ENCODE results near the gene UBE2QL1.

The UBE2QL1 gene

GRCh38 chr5:6466975-6467567 is 18.4 kb downstream of the UBE2QL1 start:
- H3K4me3 ChIP-seq (ENCODE audit: low read depth, low read length) = no peak overlapping the region
- no peaks in the 10 kb centered on the region for H3K36me3 ChIP-seq (ENCODE audit: insufficient read depth, low read length)
- peaks cover 12% of the 10 kb centered on the region; the same call in 1 of the 2 replicates for H3K27me3 ChIP-seq (ENCODE audit: insufficient read depth, low read length)
- no peaks in the 10 kb centered on the region for H3K79me2 ChIP-seq (ENCODE audit: control insufficient read depth, insufficient read depth, low read length, unreplicated experiment)
- H3K4me1 ChIP-seq (ENCODE audit: control insufficient read depth, insufficient read depth, low read length, unreplicated experiment) = no peaks in the 10 kb centered on the region
- no peak overlapping the region for H3K27ac ChIP-seq (ENCODE audit: low read depth, low read length)
- H2AFZ ChIP-seq (ENCODE audit: low read length, unreplicated experiment) = no peak overlapping the region

GRCh38 chr5:6467591-6467990 is 18.9 kb downstream of the UBE2QL1 start:
- H3K4me1 ChIP-seq (ENCODE audit: control insufficient read depth, insufficient read depth, low read length, unreplicated experiment) = no peaks in the 10 kb centered on the region
- no peak overlapping the region for H3K4me3 ChIP-seq (ENCODE audit: low read depth, low read length)
- H3K36me3 ChIP-seq (ENCODE audit: insufficient read depth, low read length) = no peaks in the 10 kb centered on the region
- H3K27ac ChIP-seq (ENCODE audit: low read depth, low read length) = no peak overlapping the region
- no peaks in the 10 kb centered on the region for H3K79me2 ChIP-seq (ENCODE audit: control insufficient read depth, insufficient read depth, low read length, unreplicated experiment)
- H2AFZ ChIP-seq (ENCODE audit: low read length, unreplicated experiment) = no peak overlapping the region
- peaks cover 12% of the 10 kb centered on the region; the same call in 1 of the 2 replicates for H3K27me3 ChIP-seq (ENCODE audit: insufficient read depth, low read length)

DNA sequence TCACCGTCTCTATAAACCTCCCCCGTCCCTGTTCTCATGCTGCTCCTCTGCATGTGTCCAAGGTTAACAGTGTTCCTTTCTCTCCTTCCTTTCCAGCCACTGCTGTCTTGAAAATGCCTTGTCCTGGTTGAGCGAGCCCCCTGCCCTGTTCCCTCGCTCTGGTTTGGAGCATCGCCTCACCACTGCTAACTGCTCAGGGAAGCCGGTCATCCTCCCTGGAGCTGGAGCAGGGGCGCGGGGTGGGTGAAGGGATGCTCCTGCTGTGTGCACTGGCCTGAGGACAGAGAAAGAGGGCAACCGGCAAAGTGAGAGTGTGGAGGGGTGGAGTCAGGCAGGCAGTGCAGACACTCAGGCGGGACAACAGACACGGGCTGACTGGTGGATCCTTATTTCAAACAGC is 19.4 kb downstream of the UBE2QL1 start:
- H3K79me2 ChIP-seq (ENCODE audit: control insufficient read depth, insufficient read depth, low read length, unreplicated experiment) = no peaks in the 10 kb centered on the region
- no peaks in the 10 kb centered on the region for H3K36me3 ChIP-seq (ENCODE audit: insufficient read depth, low read length)
- no peak overlapping the region for H2AFZ ChIP-seq (ENCODE audit: low read length, unreplicated experiment)

DNA sequence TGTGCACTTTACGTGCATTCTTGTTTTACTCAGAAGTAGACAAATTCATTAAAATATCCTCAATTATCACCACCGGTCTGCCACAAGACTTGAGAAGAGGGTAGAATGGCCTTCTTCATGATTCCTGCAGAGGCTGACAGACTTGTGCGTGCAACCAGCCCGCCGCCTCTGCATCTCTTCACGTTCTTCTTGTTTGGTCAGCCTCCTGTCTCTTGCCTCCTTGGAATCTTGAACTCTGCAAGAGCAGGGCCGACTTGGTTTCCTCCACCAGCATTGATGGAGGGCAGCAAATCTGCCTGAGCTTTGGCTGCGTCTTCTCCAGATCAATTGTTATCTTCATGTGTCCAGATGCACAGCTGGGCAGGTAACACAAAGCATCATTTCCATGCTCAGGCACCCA is 20.2 kb downstream of the UBE2QL1 start:
- H3K4me3 ChIP-seq (ENCODE audit: low read depth, low read length) = no peak overlapping the region
- no peaks in the 10 kb centered on the region for H3K4me1 ChIP-seq (ENCODE audit: control insufficient read depth, insufficient read depth, low read length, unreplicated experiment)
- no peak overlapping the region for H2AFZ ChIP-seq (ENCODE audit: low read length, unreplicated experiment)
- H3K79me2 ChIP-seq (ENCODE audit: control insufficient read depth, insufficient read depth, low read length, unreplicated experiment) = no peaks in the 10 kb centered on the region
- peaks cover 12% of the 10 kb centered on the region; the same call in 1 of the 2 replicates for H3K27me3 ChIP-seq (ENCODE audit: insufficient read depth, low read length)
- no peaks in the 10 kb centered on the region for H3K36me3 ChIP-seq (ENCODE audit: insufficient read depth, low read length)
- H3K27ac ChIP-seq (ENCODE audit: low read depth, low read length) = no peak overlapping the region

More for the DNA sequence above, 19.4 kb downstream of the UBE2QL1 start:
- Histone ChIP-seq H3K4me3 (ENCODE audit: low read depth, low read length) (no peak overlapping the region), H3K27me3 (ENCODE audit: insufficient read depth, low read length) (peaks cover 12% of the 10 kb centered on the region; the same call in 1 of the 2 replicates), H3K4me1 (ENCODE audit: control insufficient read depth, insufficient read depth, low read length, unreplicated experiment) (no peaks in the 10 kb centered on the region), H3K27ac (ENCODE audit: low read depth, low read length) (no peak overlapping the region)

- H3K27me3 ChIP-seq (ENCODE audit: insufficient read depth, low read length) = peaks cover 12% of the 10 kb centered on the region; the same call in 1 of the 2 replicates
- no peaks in the 10 kb centered on the region for H3K36me3 ChIP-seq (ENCODE audit: insufficient read depth, low read length)
- no peak overlapping the region for H2AFZ ChIP-seq (ENCODE audit: low read length, unreplicated experiment)
- no peak overlapping the region for H3K27ac ChIP-seq (ENCODE audit: low read depth, low read length)
- no peak overlapping the region for H3K4me3 ChIP-seq (ENCODE audit: low read depth, low read length)
- H3K4me1 ChIP-seq (ENCODE audit: control insufficient read depth, insufficient read depth, low read length, unreplicated experiment) = no peaks in the 10 kb centered on the region
- no peaks in the 10 kb centered on the region for H3K79me2 ChIP-seq (ENCODE audit: control insufficient read depth, insufficient read depth, low read length, unreplicated experiment)
Observed at GRCh38 chr5:6469836-6470235, 21.2 kb downstream of the UBE2QL1 start.

DNA sequence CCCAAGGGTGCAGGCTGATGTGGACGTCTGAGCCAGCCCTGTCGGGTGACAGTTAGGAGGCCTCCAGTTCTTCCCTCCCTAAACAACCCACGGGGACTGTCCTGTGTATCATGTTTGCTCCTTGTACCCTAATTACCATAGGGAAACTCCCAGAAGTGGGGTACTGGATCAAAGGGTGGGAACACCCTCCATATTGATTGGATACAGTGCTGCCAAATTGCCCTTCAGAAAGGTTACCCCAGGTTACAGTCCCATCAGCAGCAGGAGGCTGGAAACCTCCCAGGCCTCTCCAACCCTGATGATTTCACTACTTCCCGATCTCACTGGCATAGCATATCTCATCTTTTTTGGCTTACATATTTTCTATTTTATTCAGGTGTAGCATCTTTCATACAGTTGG is 22.0 kb downstream of the UBE2QL1 start:
- no peaks in the 10 kb centered on the region for H3K36me3 ChIP-seq (ENCODE audit: insufficient read depth, low read length)
- no peaks in the 10 kb centered on the region for H3K4me1 ChIP-seq (ENCODE audit: control insufficient read depth, insufficient read depth, low read length, unreplicated experiment)
- H2AFZ ChIP-seq (ENCODE audit: low read length, unreplicated experiment) = no peak overlapping the region
- H3K79me2 ChIP-seq (ENCODE audit: control insufficient read depth, insufficient read depth, low read length, unreplicated experiment) = no peaks in the 10 kb centered on the region
- no peak overlapping the region for H3K4me3 ChIP-seq (ENCODE audit: low read depth, low read length)
- no peak overlapping the region for H3K27ac ChIP-seq (ENCODE audit: low read depth, low read length)
- peaks cover 12% of the 10 kb centered on the region; the same call in 1 of the 2 replicates for H3K27me3 ChIP-seq (ENCODE audit: insufficient read depth, low read length)

DNA sequence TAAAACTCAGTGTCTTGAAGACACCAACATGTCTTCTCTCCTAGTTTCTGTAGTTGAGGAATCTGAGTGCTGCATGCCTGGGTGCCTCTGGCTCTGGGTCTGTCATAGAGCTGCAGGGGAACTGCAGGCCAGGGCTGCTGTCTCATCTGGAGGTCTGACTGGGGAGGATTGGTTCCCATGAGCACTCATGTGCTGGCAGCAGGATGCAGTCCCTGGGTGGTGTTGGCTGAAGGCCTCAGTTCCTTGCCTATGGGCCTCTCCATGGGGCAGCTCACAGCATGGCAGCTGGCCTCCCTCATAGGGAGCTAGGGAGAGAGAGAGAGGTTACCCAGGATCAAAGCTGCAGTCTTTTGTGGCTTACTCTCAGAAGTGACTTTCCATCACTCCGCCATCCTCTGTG is 22.6 kb downstream of the UBE2QL1 start:
- Histone ChIP-seq H3K4me1 (ENCODE audit: control insufficient read depth, insufficient read depth, low read length, unreplicated experiment) (no peaks in the 10 kb centered on the region), H3K27me3 (ENCODE audit: insufficient read depth, low read length) (peaks cover 12% of the 10 kb centered on the region; the same call in 1 of the 2 replicates), H3K79me2 (ENCODE audit: control insufficient read depth, insufficient read depth, low read length, unreplicated experiment) (no peaks in the 10 kb centered on the region)

GRCh38 chr5:6472792-6473191 is 24.1 kb downstream of the UBE2QL1 start:
- no peaks in the 10 kb centered on the region for H3K4me1 ChIP-seq (ENCODE audit: control insufficient read depth, insufficient read depth, low read length, unreplicated experiment)
- no peak overlapping the region for H2AFZ ChIP-seq (ENCODE audit: low read length, unreplicated experiment)
- no peaks in the 10 kb centered on the region for H3K36me3 ChIP-seq (ENCODE audit: insufficient read depth, low read length)
- no peaks in the 10 kb centered on the region for H3K79me2 ChIP-seq (ENCODE audit: control insufficient read depth, insufficient read depth, low read length, unreplicated experiment)
- no peak overlapping the region for H3K27ac ChIP-seq (ENCODE audit: low read depth, low read length)
- H3K27me3 ChIP-seq (ENCODE audit: insufficient read depth, low read length) = peaks cover 12% of the 10 kb centered on the region; the same call in 1 of the 2 replicates
- no peak overlapping the region for H3K4me3 ChIP-seq (ENCODE audit: low read depth, low read length)

More for the DNA sequence above, 22.6 kb downstream of the UBE2QL1 start:
- Histone ChIP-seq H2AFZ (ENCODE audit: low read length, unreplicated experiment) (no peak overlapping the region), H3K27ac (ENCODE audit: low read depth, low read length) (no peak overlapping the region), H3K36me3 (ENCODE audit: insufficient read depth, low read length) (no peaks in the 10 kb centered on the region), H3K4me3 (ENCODE audit: low read depth, low read length) (no peak overlapping the region)

DNA sequence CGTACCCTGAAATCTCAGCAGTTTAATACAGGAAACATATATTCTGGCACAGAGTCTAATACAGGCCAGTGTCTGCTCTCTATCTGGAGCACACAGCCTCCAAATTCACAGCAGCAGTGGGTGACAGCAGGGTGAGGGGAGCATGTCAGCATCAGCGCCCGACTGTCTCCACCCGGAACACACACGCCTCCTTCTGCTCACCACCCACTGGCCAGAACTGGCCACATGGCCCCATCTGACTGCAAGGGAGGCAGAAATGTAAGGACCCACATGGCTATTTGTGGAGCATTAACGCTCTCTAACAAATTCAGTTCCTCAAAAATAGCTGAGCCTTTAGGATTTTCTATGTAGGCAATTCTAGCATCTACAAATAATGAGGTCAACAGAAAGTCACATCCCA is 24.6 kb downstream of the UBE2QL1 start:
- Histone ChIP-seq H3K27ac (ENCODE audit: low read depth, low read length) (no peak overlapping the region), H3K27me3 (ENCODE audit: insufficient read depth, low read length) (peaks cover 8% of the 10 kb centered on the region; the same call in 1 of the 2 replicates), H2AFZ (ENCODE audit: low read length, unreplicated experiment) (no peak overlapping the region), H3K4me3 (ENCODE audit: low read depth, low read length) (no peak overlapping the region), H3K4me1 (ENCODE audit: control insufficient read depth, insufficient read depth, low read length, unreplicated experiment) (no peaks in the 10 kb centered on the region), H3K79me2 (ENCODE audit: control insufficient read depth, insufficient read depth, low read length, unreplicated experiment) (no peaks in the 10 kb centered on the region), H3K36me3 (ENCODE audit: insufficient read depth, low read length) (no peaks in the 10 kb centered on the region)

DNA sequence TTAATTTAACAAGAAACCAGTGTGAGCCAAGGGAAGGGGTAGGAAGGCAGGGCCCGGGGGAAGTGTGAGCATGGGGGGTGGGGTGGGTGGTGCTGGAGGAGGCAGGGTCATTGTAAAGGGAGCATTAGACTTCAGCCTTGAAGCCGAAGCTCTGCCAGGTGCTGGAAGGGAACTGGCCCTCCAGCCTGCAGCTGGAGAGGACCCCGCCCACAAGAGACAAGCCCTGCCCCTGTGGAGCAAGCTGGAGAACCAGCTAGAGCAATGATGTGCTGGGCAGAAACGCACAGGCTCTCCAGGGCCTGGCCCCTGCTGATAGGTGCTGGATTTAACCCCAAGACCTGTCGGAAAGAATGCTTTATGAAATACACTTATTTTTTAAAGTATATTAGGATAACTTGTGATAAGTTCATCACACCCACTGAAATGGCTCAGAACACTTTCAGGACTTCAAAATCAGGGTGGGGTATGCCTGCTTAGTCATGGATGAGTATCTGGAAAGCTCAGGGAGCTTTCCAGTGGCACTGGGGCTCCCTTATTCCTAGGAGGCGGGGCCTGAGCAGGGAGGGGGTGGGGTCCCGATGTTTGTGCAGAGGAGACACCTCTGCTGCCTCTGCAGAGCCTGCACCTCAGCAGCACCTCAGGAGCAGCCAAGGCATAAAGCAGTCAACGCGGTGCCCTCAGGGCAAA is 27.1 kb downstream of the UBE2QL1 start:
- Histone ChIP-seq H3K4me3 (ENCODE audit: low read depth, low read length) (no peak overlapping the region), H3K27ac (ENCODE audit: low read depth, low read length) (no peak overlapping the region), H2AFZ (ENCODE audit: low read length, unreplicated experiment) (no peak overlapping the region), H3K4me1 (ENCODE audit: control insufficient read depth, insufficient read depth, low read length, unreplicated experiment) (no peaks in the 10 kb centered on the region), H3K79me2 (ENCODE audit: control insufficient read depth, insufficient read depth, low read length, unreplicated experiment) (no peaks in the 10 kb centered on the region), H3K36me3 (ENCODE audit: insufficient read depth, low read length) (no peaks in the 10 kb centered on the region), H3K27me3 (ENCODE audit: insufficient read depth, low read length) (no peaks in the 10 kb centered on the region)

DNA sequence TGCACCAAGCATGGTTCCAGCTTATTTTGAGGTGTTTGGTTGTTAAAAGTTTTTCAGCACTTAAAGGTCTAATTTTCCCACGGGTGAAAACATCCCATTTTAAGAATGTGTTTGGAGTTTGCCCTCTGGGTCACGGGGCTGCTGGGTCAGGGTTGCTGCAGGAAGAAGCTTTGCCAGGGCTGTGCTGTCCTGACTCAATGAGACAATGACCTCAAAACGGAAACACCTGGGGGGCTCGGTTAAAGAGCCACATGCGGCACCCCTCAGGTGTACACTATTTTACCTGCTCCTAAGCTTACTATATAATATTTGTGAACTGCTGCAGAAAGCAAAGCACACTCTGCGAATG is 27.6 kb downstream of the UBE2QL1 start:
- Histone ChIP-seq H3K4me3 (ENCODE audit: low read depth, low read length) (no peak overlapping the region), H3K27ac (ENCODE audit: low read depth, low read length) (no peak overlapping the region), H3K36me3 (ENCODE audit: insufficient read depth, low read length) (no peaks in the 10 kb centered on the region), H3K4me1 (ENCODE audit: control insufficient read depth, insufficient read depth, low read length, unreplicated experiment) (no peaks in the 10 kb centered on the region), H2AFZ (ENCODE audit: low read length, unreplicated experiment) (no peak overlapping the region), H3K79me2 (ENCODE audit: control insufficient read depth, insufficient read depth, low read length, unreplicated experiment) (no peaks in the 10 kb centered on the region), H3K27me3 (ENCODE audit: insufficient read depth, low read length) (no peaks in the 10 kb centered on the region)
